NB4 (cell line): ENCODE data around the gene SDF2.

Experiments
- DNase-seq: peaks from one replicate; pipeline ENCODE4 v3.0.0; 2010; ENCODE audit warnings: low read depth
- H3K4me3 ChIP-seq: one replicate; pipeline ENCODE4 v1.5.1; 2011; ENCODE audit warnings: mild to moderate bottlenecking, low read depth, low read length, moderate library complexity
- MYC ChIP-seq: IDR thresholded peaks from 2 replicates; pipeline ENCODE4 v1.6.1; 2011; ENCODE audit warnings: low read depth, low read length
- POLR2A ChIP-seq: IDR thresholded peaks from 2 replicates; pipeline ENCODE4 v1.6.1; 2011; ENCODE audit warnings: mild to moderate bottlenecking; ENCODE audit not compliant: insufficient read length; ENCODE audit errors: extremely low read depth
- TF ChIP-seq, protein P1 (sequence below): IDR thresholded peaks from one replicate; pipeline ENCODE4 v1.5.1; 2012; ENCODE audit warnings: low read depth, low read length
- TF ChIP-seq, protein P2 (sequence below): IDR thresholded peaks from 2 replicates; pipeline ENCODE4 v1.6.1; 2011; ENCODE audit warnings: low read depth, low read length

Gene SDF2

DNA sequence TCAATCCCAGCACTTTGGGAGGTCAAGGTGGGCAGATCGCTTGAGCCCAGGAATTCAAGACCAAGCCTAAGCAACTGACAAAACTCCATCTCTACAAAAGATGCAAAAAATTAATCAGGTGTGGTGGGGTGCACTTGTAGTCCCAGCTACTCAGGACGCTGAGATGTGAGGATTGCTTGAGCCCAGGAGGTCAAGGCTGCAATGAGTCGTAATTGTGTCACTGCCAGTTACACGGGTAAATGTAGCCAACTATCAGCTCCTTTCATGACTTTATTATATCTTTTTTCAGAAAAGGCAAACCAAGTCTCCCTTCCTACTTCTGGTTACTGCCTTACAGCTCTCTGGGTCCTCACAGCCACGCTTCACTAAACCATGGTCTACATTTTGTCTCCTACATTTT lies 4.0 kb downstream of the SDF2 start:
- H3K4me3 ChIP-seq = no peak overlapping the region
- TF ChIP-seq, protein P1, sequence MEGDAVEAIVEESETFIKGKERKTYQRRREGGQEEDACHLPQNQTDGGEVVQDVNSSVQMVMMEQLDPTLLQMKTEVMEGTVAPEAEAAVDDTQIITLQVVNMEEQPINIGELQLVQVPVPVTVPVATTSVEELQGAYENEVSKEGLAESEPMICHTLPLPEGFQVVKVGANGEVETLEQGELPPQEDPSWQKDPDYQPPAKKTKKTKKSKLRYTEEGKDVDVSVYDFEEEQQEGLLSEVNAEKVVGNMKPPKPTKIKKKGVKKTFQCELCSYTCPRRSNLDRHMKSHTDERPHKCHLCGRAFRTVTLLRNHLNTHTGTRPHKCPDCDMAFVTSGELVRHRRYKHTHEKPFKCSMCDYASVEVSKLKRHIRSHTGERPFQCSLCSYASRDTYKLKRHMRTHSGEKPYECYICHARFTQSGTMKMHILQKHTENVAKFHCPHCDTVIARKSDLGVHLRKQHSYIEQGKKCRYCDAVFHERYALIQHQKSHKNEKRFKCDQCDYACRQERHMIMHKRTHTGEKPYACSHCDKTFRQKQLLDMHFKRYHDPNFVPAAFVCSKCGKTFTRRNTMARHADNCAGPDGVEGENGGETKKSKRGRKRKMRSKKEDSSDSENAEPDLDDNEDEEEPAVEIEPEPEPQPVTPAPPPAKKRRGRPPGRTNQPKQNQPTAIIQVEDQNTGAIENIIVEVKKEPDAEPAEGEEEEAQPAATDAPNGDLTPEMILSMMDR = no peak
- no peak for TF ChIP-seq POLR2A
- no peak for DNase-seq

DNA sequence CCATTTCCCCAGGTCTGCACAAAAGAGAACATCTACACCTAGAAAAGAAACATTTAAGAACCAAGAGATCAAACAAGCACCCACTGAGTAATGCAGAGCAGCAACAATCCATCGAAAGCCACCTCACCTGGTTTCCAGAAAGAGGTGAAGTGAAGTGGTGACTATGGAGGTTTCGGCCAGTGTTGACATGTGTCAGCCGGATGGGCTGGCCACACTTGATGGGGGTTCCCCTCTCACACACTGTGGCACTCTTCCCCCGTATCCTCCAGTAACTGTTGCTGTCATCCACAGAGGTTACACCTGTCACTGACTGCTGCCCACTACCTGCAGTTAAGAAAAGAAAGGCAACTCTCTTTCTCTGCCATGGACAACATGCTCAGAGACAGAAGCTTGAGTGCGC lies 6.5 kb downstream of the SDF2 start:
- no peak for DNase-seq
- TF ChIP-seq, protein P2, sequence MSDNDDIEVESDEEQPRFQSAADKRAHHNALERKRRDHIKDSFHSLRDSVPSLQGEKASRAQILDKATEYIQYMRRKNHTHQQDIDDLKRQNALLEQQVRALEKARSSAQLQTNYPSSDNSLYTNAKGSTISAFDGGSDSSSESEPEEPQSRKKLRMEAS = no peak
- TF ChIP-seq, protein P1 = no peak
- no peak for TF ChIP-seq POLR2A
- TF ChIP-seq MYC = no peak

DNA sequence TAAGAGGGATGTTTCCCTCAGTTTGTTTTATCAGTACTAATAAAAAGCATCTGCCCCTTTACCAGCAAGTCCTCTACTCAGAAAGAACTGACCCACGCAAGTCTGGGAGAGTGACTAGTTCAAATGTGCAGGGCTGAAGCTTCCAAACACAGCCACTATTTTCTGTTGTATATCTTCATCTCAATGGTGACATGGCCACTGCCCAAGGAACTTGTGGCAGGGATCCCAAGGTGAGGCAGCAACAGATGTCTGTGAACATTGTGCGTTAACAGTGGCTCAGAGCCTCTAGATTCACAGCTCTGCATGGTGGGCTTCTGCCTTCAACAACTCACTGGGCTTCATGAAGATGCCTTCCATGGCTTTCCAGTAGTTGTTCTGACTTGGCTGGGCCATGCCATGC lies 13.0 kb downstream of the SDF2 start:
- no peak overlapping the region for H3K4me3 ChIP-seq
- no peak for DNase-seq
- TF ChIP-seq, protein P1 = no peak
- TF ChIP-seq POLR2A = no peak
- TF ChIP-seq, protein P2 = no peak
- TF ChIP-seq MYC = no peak

More for the DNA sequence above, 6.5 kb downstream of the SDF2 start:
- H3K4me3 ChIP-seq = no peak overlapping the region

DNA sequence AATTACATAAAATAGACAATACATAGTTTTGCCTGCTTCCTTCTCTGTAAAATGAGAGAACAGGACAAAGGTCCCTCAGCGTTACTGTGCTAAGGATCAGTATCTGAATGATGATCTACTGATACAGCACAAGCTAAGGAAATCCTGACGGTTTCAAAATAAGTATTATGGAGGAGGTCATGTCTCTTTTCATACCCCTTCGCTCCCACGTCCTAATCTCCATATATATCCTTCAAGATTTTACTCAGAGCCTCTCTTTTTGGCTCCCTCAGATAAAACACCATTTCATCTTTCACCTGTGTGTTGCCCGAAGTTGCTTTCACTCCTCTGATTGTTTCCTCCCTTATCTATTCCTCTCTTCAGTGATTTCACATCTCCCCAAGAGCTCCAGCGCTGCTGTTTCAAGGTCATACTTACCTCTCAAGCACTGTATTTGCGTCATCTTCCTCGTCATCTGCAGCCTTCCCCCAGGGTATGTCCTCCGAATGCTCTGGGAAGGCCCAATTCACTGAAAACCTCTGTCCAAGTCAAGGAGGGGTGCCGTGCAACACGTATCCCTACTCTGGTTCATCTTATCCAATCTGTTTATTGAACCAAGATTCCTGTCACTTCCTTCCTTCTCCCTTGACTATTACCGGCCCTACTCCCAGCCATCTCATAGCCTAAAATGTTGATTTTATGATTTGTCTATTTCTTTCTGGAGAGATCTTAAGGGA lies 15.5 kb downstream of the SDF2 start:
- H3K4me3 ChIP-seq = peak overlapping the region; percentile 82
- no peak for DNase-seq
- TF ChIP-seq, protein P2 = no peak
- TF ChIP-seq POLR2A (no peak), MYC (no peak)

DNA sequence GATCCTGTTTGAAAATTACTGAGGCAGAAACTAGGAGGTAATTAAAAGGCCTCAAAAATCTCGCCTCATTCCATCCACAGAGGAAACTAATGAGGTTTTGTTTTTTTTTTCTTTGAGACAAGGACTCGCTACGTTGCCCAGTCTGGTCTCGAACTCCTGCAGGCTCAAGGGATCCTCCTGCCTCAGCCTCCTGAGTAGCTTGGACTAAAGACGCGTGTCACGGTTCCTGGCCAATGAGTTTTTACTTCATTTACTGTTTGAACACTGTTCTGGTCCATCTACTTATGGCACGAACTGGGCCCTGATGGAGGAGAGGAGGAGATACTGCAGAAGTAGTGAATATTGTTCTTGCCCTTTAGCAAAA lies 16.1 kb downstream of the SDF2 start:
- TF ChIP-seq MYC (no peak), POLR2A (no peak)
- TF ChIP-seq, protein P1 = no peak
- TF ChIP-seq, protein P2 = no peak
- H3K4me3 ChIP-seq = peak overlapping the region; percentile 82
- DNase-seq = no peak

DNA sequence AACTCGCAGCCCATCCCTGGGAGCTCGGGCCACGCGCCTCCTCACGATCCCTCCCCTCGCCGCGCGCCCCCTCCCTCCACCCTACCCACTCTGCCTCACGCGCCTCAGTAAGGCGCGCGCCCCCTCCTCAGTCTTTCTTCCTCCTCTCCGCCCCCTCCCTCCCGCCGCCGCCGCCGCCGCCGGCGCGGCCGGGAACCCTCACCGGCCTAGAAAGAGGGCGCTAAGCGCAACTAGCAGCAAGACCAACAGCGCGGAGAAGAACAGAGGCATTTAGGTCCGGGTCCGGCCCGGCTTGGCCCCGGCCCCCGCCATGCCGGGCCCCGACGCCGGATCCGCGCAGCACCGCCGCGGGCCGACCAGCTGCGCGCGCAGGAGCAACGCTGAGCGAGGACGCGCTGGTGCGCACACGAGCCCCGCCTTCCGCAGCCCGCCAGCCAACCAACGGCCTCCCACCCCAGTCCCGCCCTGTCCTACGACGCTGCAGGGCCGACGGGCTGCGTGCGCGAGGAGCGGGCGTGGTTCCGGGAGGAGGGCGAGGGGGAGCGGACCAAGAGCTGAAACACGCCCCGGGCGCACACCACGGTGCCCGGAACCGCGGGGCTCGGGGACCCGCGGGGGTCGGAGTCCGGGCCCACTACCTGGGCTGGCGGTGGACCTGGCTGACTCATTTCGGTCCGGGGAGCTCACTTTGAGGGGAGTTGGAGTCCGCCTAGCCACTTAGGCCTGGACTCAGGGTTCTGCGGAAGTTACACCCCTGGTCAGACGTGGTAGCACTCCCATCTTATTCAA lies 16.7 kb downstream of the SDF2 start, which contains the start of gene BLTP2:
Gene BLTP2, minus strand, starts transcription at position 372 of the 789 bp plus-strand sequence. Its CDS starts 102 bp downstream, at position 270.
- TF ChIP-seq, protein P1 = no peak
- TF ChIP-seq POLR2A (peak; percentile 90), MYC (peak; percentile 85)
- TF ChIP-seq, protein P2 = peak; percentile 65

More for the DNA sequence above, 16.7 kb downstream of the SDF2 start, which contains the start of gene BLTP2:
- peak; percentile 98 for DNase-seq
- H3K4me3 ChIP-seq = peak within 1 kb of the TSS; percentile 82
